ENCODE results near the gene VPS36. TPM values are rescaled to one million over a fixed set of nuclear protein-coding genes. Genes with fewer than 3 reads are reported as not detected.

VPS36 gene
- total and polyA plus RNA-seq, 2 of the 13 experiments (the other 11 are each of a cell fraction or from before 2014, with no cell fraction given): 17.2 to 22.4 TPM

Small RNA genes lying within 50 kb of the gene (small RNA-seq; reads per million reads assigned to genes)
- gene RNY4P24 (ENCODE audit: insufficient read depth in 2 of 3, insufficient read length in 3 of 3, low read depth in 2 of 3, low replicate concordance in 1 of 3): 0 to 0.98 (median 0.97) reads per million in 3 experiments

Other genes starting within 250 kb of the VPS36 start
- gene THSD1, start 44.5 kb downstream of the VPS36 start, total RNA-seq (2016; rRNA removed; fragmentation: Illumina TruSeq; extraction: Trizol): 0.11 TPM in 1 of 2 replicates, not detected in the other
- 0.15 and 0.18 TPM in 2 replicates for gene THSD1, start 44.5 kb downstream of the VPS36 start, polyA plus RNA-seq (2011; rRNA removed)
- gene CKAP2, start 4.8 kb upstream of the VPS36 start, total RNA-seq (2016; rRNA removed; fragmentation: Illumina TruSeq; extraction: Trizol): 40.3 and 72.3 TPM in 2 replicates
- gene CKAP2, start 4.8 kb upstream of the VPS36 start, polyA plus RNA-seq (2011; rRNA removed): 4.9 and 6.7 TPM in 2 replicates
- gene HNRNPA1L2, start 191.8 kb upstream of the VPS36 start, total RNA-seq (2016; rRNA removed; fragmentation: Illumina TruSeq; extraction: Trizol): 7.1 and 7.7 TPM in 2 replicates
- gene HNRNPA1L2, start 191.8 kb upstream of the VPS36 start, polyA plus RNA-seq (2011; rRNA removed): 3.1 and 3.6 TPM in 2 replicates
- 71.2 and 113 TPM in 2 replicates for gene SUGT1, start 202.2 kb upstream of the VPS36 start, total RNA-seq (2016; rRNA removed; fragmentation: Illumina TruSeq; extraction: Trizol)
- 17.4 and 23.1 TPM in 2 replicates for gene SUGT1, start 202.2 kb upstream of the VPS36 start, polyA plus RNA-seq (2011; rRNA removed)

All from HepG2 (cell line).